22Rv1 (cell line): Measurements from ENCODE around the gene DHX36.

ENCODE experiments used
- CTCF ChIP-seq: fragments of 450-650 bp; IDR thresholded peaks from 2 replicates; pipeline ENCODE4 v1.5.1; 2017; ENCODE audit warnings: mild to moderate bottlenecking
- ZFX ChIP-seq: fragments of 450-650 bp; IDR thresholded peaks from 2 replicates; pipeline ENCODE4 v1.6.1; 2017; ENCODE audit warnings: antibody characterized with exemption, borderline replicate concordance

GRCh38 chr3:154323891-154324738, at the start of gene DHX36:
- TF ChIP-seq CTCF (peak; percentile 29; the same call in 1 of the 2 replicates), ZFX (no peak)
